Suprapubic skin (tissue), 4 donors: ENCODE results near the gene LMX1B.

Source experiments
- EP300 ChIP-seq: sonication (generic); formaldehyde crosslinking; IDR thresholded peaks from one replicate; pipeline ENCODE4 v1.6.1; 2017; ENCODE audit warnings: antibody characterized with exemption
- POLR2A ChIP-seq, 2 donors: fragments of 450-650 bp; IDR thresholded peaks; one replicate each; pipeline ENCODE4 v1.6.1; 2017; ENCODE audit warnings: antibody characterized with exemption in 2 of 2, mild to moderate bottlenecking in 2 of 2, moderate library complexity in 2 of 2
- POLR2AphosphoS5 ChIP-seq, 3 donors: sonication (generic); formaldehyde crosslinking; IDR thresholded peaks; one replicate each; pipeline ENCODE4 v1.6.1; 2017; ENCODE audit warnings: antibody characterized with exemption in 3 of 3
- TF ChIP-seq, protein P1 (sequence below), 2 donors: fragments of 200-600 bp in 1 of 2; fragments of 450-650 bp in 1 of 2; sonication (generic) in 1 of 2; IDR thresholded peaks; one replicate each; pipeline ENCODE4 v1.5.1; 2016 to 2019; ENCODE audit warnings: antibody characterized with exemption in 2 of 2, mild to moderate bottlenecking in 1 of 2, moderate library complexity in 1 of 2

DNA sequence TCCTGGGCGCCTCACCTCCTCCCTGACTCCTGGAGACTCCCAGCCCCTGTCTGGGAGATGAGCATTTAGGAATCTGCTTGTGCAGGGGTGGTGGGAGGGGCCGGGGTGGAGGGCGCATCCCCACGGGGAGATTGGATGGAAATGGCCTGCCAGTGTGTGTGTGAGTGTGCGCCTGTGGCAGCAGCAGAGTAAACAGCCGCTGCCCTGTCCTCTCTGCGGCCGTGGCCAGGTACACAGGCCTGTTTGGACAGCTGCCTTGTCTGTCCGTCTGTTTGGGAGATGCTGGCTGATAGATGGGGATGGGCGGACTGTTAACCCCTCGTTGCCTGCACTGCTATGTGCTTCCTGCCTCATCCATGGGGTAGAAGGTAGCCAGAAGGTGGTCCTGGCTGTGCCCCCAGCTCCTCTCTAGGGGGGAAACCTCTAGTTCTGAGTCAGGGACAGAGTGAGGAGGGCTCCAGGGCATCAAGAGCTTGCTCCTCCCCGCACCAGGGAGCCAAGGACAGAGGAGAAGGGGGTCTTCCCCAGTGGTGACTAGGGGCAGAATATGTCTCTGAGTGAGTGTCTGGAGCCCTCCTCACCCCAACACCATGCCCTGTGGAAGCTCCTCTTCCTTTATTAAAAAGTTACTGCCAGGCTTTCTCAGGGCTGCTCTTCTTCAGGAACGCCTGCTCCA is 60.1 kb downstream of the LMX1B start:
- TF ChIP-seq, protein P1, sequence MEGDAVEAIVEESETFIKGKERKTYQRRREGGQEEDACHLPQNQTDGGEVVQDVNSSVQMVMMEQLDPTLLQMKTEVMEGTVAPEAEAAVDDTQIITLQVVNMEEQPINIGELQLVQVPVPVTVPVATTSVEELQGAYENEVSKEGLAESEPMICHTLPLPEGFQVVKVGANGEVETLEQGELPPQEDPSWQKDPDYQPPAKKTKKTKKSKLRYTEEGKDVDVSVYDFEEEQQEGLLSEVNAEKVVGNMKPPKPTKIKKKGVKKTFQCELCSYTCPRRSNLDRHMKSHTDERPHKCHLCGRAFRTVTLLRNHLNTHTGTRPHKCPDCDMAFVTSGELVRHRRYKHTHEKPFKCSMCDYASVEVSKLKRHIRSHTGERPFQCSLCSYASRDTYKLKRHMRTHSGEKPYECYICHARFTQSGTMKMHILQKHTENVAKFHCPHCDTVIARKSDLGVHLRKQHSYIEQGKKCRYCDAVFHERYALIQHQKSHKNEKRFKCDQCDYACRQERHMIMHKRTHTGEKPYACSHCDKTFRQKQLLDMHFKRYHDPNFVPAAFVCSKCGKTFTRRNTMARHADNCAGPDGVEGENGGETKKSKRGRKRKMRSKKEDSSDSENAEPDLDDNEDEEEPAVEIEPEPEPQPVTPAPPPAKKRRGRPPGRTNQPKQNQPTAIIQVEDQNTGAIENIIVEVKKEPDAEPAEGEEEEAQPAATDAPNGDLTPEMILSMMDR (IDR thresholded peaks at IDR 0.05), result no peak
- TF ChIP-seq EP300 (no peak), POLR2A (IDR thresholded peaks at IDR 0.05) (no peak), POLR2AphosphoS5 (IDR thresholded peaks at IDR 0.05) (no peak)
